ENCODE measurements around the gene FGG. TPM values are rescaled to one million over a fixed set of nuclear protein-coding genes. Genes with fewer than 3 reads are reported as not detected.

The FGG gene
- total and polyA plus RNA-seq, 8 donors: 1.2 to 384 (median 6.7) TPM; not detected in 4

- intact Hi-C loops (cut with DNase I): no loop called here
- no peak overlapping the region for H3K4me3 ChIP-seq
- ATAC-seq (no peak), DNase-seq (no peak)
- H3K36me3 ChIP-seq: no peaks in the 10 kb centered on the region
- no peaks in the 10 kb centered on the region for H3K9me3 ChIP-seq
- no peaks in the 10 kb centered on the region for H3K4me1 ChIP-seq
- no peaks in the 10 kb centered on the region for H3K27me3 ChIP-seq
- H3K27ac ChIP-seq: no peak overlapping the region
- no peak for TF ChIP-seq CTCF (IDR thresholded peaks at IDR 0.05)
Measured at GRCh38 chr4:154642373-154643009, 30.0 kb upstream of the FGG start.

- Histone ChIP-seq H3K27ac (no peak overlapping the region), H3K4me3 (no peak overlapping the region), H3K27me3 (no peaks in the 10 kb centered on the region), H3K36me3 (no peaks in the 10 kb centered on the region), H3K4me1 (no peaks in the 10 kb centered on the region), H3K9me3 (no peaks in the 10 kb centered on the region)
- intact Hi-C loops (cut with DNase I): no loop called here
- TF ChIP-seq CTCF (IDR thresholded peaks at IDR 0.05): no peak
- ATAC-seq (no peak), DNase-seq (no peak)
Measured at GRCh38 chr4:154640999-154641398, 28.5 kb upstream of the FGG start.

GRCh38 chr4:154634058-154634457 lies 21.6 kb upstream of the FGG start:
- DNase-seq (no peak), ATAC-seq (no peak)
- Histone ChIP-seq H3K36me3 (no peaks in the 10 kb centered on the region), H3K27me3 (peaks cover 11 to 38% of the 10 kb centered on the region in 2 donors), H3K4me1 (no peaks in the 10 kb centered on the region), H3K27ac (no peak overlapping the region), H3K9me3 (no peaks in the 10 kb centered on the region), H3K4me3 (no peak overlapping the region)
- intact Hi-C loops (cut with DNase I): no loop called here
- TF ChIP-seq CTCF (IDR thresholded peaks at IDR 0.05): no peak

GRCh38 chr4:154631828-154632227 lies 19.4 kb upstream of the FGG start:
- DNase-seq (no peak), ATAC-seq (no peak)
- no peak overlapping the region for H3K4me3 ChIP-seq
- no peaks in the 10 kb centered on the region for H3K9me3 ChIP-seq
- H3K27ac ChIP-seq: no peak overlapping the region
- H3K4me1 ChIP-seq: peaks cover 0 to 5% of the 10 kb centered on the region in 2 donors
- H3K36me3 ChIP-seq: no peaks in the 10 kb centered on the region
- intact Hi-C loops (cut with DNase I): no loop called here
- TF ChIP-seq CTCF (IDR thresholded peaks at IDR 0.05): no peak
- H3K27me3 ChIP-seq: peaks cover 11 to 56% of the 10 kb centered on the region in 2 donors

GRCh38 chr4:154630324-154630723 lies 17.9 kb upstream of the FGG start:
- H3K27ac ChIP-seq: no peak overlapping the region
- ATAC-seq (no peak), DNase-seq (no peak)
- no peaks in the 10 kb centered on the region for H3K9me3 ChIP-seq
- H3K27me3 ChIP-seq: peaks cover 11 to 67% of the 10 kb centered on the region in 2 donors
- TF ChIP-seq CTCF (IDR thresholded peaks at IDR 0.05): no peak
- intact Hi-C loops (cut with DNase I): no loop called here
- H3K4me1 ChIP-seq: peaks cover 0 to 9% of the 10 kb centered on the region in 2 donors
- no peaks in the 10 kb centered on the region for H3K36me3 ChIP-seq
- no peak overlapping the region for H3K4me3 ChIP-seq
